ENCODE data around the gene C1orf21.

DNA sequence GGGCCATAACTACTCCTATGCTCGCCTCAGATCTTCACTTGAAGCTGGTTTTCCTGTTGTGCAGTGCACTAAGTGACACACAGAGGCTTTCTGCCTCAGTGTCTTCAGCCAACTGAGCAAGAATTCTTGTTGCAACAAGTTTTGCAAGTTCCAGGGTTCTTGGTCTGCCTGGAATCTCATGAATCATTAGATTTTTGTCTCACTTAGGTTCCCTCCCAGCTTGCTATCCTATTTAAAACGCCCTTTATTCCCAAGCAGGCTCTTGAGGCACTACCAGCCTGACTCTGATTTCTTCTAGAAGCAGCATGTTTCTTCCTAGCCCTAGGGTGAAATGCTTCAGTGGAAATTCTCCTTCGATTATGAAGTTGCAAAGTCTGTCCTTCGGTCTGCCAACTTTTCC, 158.8 kb downstream of the C1orf21 start:
- TF ChIP-seq ELF4 (IDR thresholded peaks at IDR 0.05), result no peak
- TF ChIP-seq SUZ12 (IDR thresholded peaks at IDR 0.05), result no peak
- TF ChIP-seq TARDBP (IDR thresholded peaks at IDR 0.05), result no peak
- no peak for TF ChIP-seq HDGF (IDR thresholded peaks at IDR 0.05; ENCODE audit: borderline replicate concordance)
- TF ChIP-seq FOXM1 (IDR thresholded peaks at IDR 0.05; ENCODE audit: borderline replicate concordance), result no peak
- TF ChIP-seq, protein P1, sequence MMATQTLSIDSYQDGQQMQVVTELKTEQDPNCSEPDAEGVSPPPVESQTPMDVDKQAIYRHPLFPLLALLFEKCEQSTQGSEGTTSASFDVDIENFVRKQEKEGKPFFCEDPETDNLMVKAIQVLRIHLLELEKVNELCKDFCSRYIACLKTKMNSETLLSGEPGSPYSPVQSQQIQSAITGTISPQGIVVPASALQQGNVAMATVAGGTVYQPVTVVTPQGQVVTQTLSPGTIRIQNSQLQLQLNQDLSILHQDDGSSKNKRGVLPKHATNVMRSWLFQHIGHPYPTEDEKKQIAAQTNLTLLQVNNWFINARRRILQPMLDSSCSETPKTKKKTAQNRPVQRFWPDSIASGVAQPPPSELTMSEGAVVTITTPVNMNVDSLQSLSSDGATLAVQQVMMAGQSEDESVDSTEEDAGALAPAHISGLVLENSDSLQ (IDR thresholded peaks at IDR 0.05), result no peak
- no peak for TF ChIP-seq FOXK2 (IDR thresholded peaks at IDR 0.05)
- TF ChIP-seq SP1 (IDR thresholded peaks at IDR 0.05), result no peak
- no peak for TF ChIP-seq LEF1 (IDR thresholded peaks at IDR 0.05; ENCODE audit: borderline replicate concordance)
- TF ChIP-seq BHLHE40 (IDR thresholded peaks at IDR 0.05; ENCODE audit: borderline replicate concordance), result no peak
- no peak for TF ChIP-seq NFRKB (IDR thresholded peaks at IDR 0.05)

Data from HEK293T (cell line).